RWPE2 (cell line): ENCODE data around the gene OGDHL.

Experiments
- ATAC-seq: fragments of 200-7000 bp; cut with Tn5 transposase; 3 replicates; pipeline ENCODE4 v1.9.1; 2021; ENCODE audit warnings: low read depth
- DNase-seq: peaks from one replicate; pipeline ENCODE4 v3.0.0-alpha.2; 2020; ENCODE audit warnings: low spot score
- H3K27ac ChIP-seq: fragments of 450-650 bp; 2 replicates; pipeline ENCODE4 v1.5.1; 2017; ENCODE audit warnings: mild to moderate bottlenecking; ENCODE audit not compliant: poor library complexity, severe bottlenecking
- H3K27me3 ChIP-seq: fragments of 250-450 bp; sonication (Bioruptor Pico); 2 replicates; pipeline ENCODE4 v1.5.1; 2021; ENCODE audit warnings: mild to moderate bottlenecking, moderate library complexity; ENCODE audit not compliant: insufficient read depth, poor library complexity, severe bottlenecking
- H3K36me3 ChIP-seq: fragments of 250-450 bp; sonication (Bioruptor Pico); 2 replicates; pipeline ENCODE4 v1.5.1; 2020; ENCODE audit warnings: low read depth, mild to moderate bottlenecking, moderate library complexity
- H3K4me1 ChIP-seq: fragments of 250-450 bp; sonication (Bioruptor Pico); 2 replicates; pipeline ENCODE4 v1.5.1; 2021; ENCODE audit warnings: mild to moderate bottlenecking, moderate library complexity; ENCODE audit not compliant: insufficient read depth, poor library complexity, severe bottlenecking
- H3K4me3 ChIP-seq: fragments of 250-450 bp; sonication (Bioruptor Pico); 2 replicates; pipeline ENCODE4 v1.5.1; 2021; ENCODE audit warnings: mild to moderate bottlenecking, moderate library complexity; ENCODE audit not compliant: severe bottlenecking
- H3K9me3 ChIP-seq: fragments of 250-450 bp; sonication (Bioruptor Pico); 2 replicates; pipeline ENCODE4 v1.5.1; 2021; ENCODE audit warnings: mild to moderate bottlenecking, moderate library complexity; ENCODE audit not compliant: severe bottlenecking
- CTCF ChIP-seq: fragments of 450-650 bp; IDR thresholded peaks from one replicate; pipeline ENCODE4 v1.5.1; 2017; ENCODE audit warnings: mild to moderate bottlenecking, moderate library complexity; ENCODE audit not compliant: poor library complexity, severe bottlenecking

The OGDHL gene

GRCh38 chr10:49749144-49749543, 13.0 kb downstream of the OGDHL start:
- Histone ChIP-seq H3K27me3 (no peaks in the 10 kb centered on the region), H3K27ac (no peak overlapping the region), H3K36me3 (no peaks in the 10 kb centered on the region), H3K9me3 (no peaks in the 10 kb centered on the region), H3K4me3 (no peak overlapping the region), H3K4me1 (no peaks in the 10 kb centered on the region)
- no peak for ATAC-seq
- DNase-seq = no peak
- no peak for TF ChIP-seq CTCF

- TF ChIP-seq CTCF = no peak
- no peaks in the 10 kb centered on the region for H3K4me1 ChIP-seq
Observed at GRCh38 chr10:49748006-49748405, 14.1 kb downstream of the OGDHL start.

GRCh38 chr10:49747303-49747646, 14.8 kb downstream of the OGDHL start:
- Histone ChIP-seq H3K4me3 (no peak overlapping the region), H3K4me1 (no peaks in the 10 kb centered on the region), H3K27me3 (no peaks in the 10 kb centered on the region), H3K9me3 (no peaks in the 10 kb centered on the region), H3K36me3 (no peaks in the 10 kb centered on the region), H3K27ac (no peak overlapping the region)
- ATAC-seq (no peak), DNase-seq (no peak)
- TF ChIP-seq CTCF = no peak

More at GRCh38 chr10:49748006-49748405, 14.1 kb downstream of the OGDHL start:
- DNase-seq (no peak), ATAC-seq (no peak)
- Histone ChIP-seq H3K9me3 (no peaks in the 10 kb centered on the region), H3K27me3 (no peaks in the 10 kb centered on the region), H3K27ac (no peak overlapping the region), H3K4me3 (no peak overlapping the region), H3K36me3 (no peaks in the 10 kb centered on the region)

GRCh38 chr10:49746626-49747302, 15.4 kb downstream of the OGDHL start:
- Histone ChIP-seq H3K27me3 (no peaks in the 10 kb centered on the region), H3K4me3 (no peak overlapping the region), H3K4me1 (no peaks in the 10 kb centered on the region), H3K27ac (no peak overlapping the region), H3K36me3 (no peaks in the 10 kb centered on the region), H3K9me3 (no peaks in the 10 kb centered on the region)
- TF ChIP-seq CTCF = no peak
- DNase-seq = no peak
- ATAC-seq = no peak

GRCh38 chr10:49745756-49746155, 16.4 kb downstream of the OGDHL start:
- Histone ChIP-seq H3K36me3 (no peaks in the 10 kb centered on the region), H3K4me3 (no peak overlapping the region), H3K4me1 (no peaks in the 10 kb centered on the region), H3K27ac (no peak overlapping the region), H3K27me3 (no peaks in the 10 kb centered on the region), H3K9me3 (no peaks in the 10 kb centered on the region)
- no peak for DNase-seq
- no peak for TF ChIP-seq CTCF
- ATAC-seq = no peak
